NCI-H128 (cell line): ENCODE results near the gene EFNA4.

ENCODE experiments used
- DNase-seq: peaks from one replicate; lab custom pipeline; 2025; ENCODE audit not compliant: unreplicated experiment; lab: John Stamatoyannopoulos, UW

The EFNA4 gene

GRCh38 chr1:155072531-155073289 is 9.2 kb downstream of the EFNA4 start:
- no peak for DNase-seq

- DNase-seq: no peak
Observed at GRCh38 chr1:155073377-155074242, 10.1 kb downstream of the EFNA4 start.

GRCh38 chr1:155075535-155075934 is 12.0 kb downstream of the EFNA4 start:
- DNase-seq: no peak

- no peak for DNase-seq
Observed at GRCh38 chr1:155076371-155076770, 12.8 kb downstream of the EFNA4 start.

- DNase-seq: no peak
Observed at GRCh38 chr1:155077346-155077745, 13.8 kb downstream of the EFNA4 start.

GRCh38 chr1:155077758-155078445 is 14.4 kb downstream of the EFNA4 start:
- no peak for DNase-seq

GRCh38 chr1:155078469-155079209 is 15.1 kb downstream of the EFNA4 start, which contains the start of gene EFNA3:
Gene EFNA3, plus strand, starts transcription at chr1:155078837. Its CDS starts 105 bp downstream, at chr1:155078942.
- peak; percentile 82 for DNase-seq

- no peak for DNase-seq
Observed at GRCh38 chr1:155079210-155079486, 15.6 kb downstream of the EFNA4 start.

- DNase-seq: no peak
Observed at GRCh38 chr1:155079487-155080311, 16.2 kb downstream of the EFNA4 start.

- DNase-seq: peak; percentile 75
Observed at GRCh38 chr1:155080312-155081228, 17.0 kb downstream of the EFNA4 start.

GRCh38 chr1:155081472-155082300 is 18.1 kb downstream of the EFNA4 start:
- DNase-seq: no peak

GRCh38 chr1:155082301-155083051 is 18.9 kb downstream of the EFNA4 start:
- no peak for DNase-seq

GRCh38 chr1:155083052-155083541 is 19.6 kb downstream of the EFNA4 start:
- no peak for DNase-seq

GRCh38 chr1:155083865-155084721 is 20.6 kb downstream of the EFNA4 start:
- DNase-seq: no peak

- DNase-seq: peak; percentile 96
Observed at GRCh38 chr1:155084722-155085503, 21.4 kb downstream of the EFNA4 start.
